Omental fat pad (tissue), 4 donors: Measurements from ENCODE around the gene HNRNPK. TPM values are rescaled to one million over a fixed set of nuclear protein-coding genes. Genes with fewer than 3 reads are reported as not detected.

ENCODE experiments used
- ATAC-seq: fragments of 150-250 bp; one replicate; pipeline ENCODE4 v1.9.1; 2016; ENCODE audit warnings: mild to moderate bottlenecking, moderate library complexity; ENCODE audit not compliant: low FRiP score
- DNase-seq: peaks from one replicate; pipeline ENCODE4 v3.0.0-alpha.2; 2019; ENCODE audit warnings: low spot score
- total RNA-seq, 4 donors: library from RNA; depleted of rRNA; stranded (reverse); fragments of >200 nt; gene quantifications; one replicate each; pipeline ENCODE4 v1.1.0, GENCODE V29; 2016
- TF ChIP-seq, protein P1 (sequence below), 3 donors: fragments of 450-650 bp; IDR thresholded peaks; one replicate each; pipeline ENCODE4 v1.5.1; 2016 to 2017; ENCODE audit warnings: antibody characterized with exemption in 3 of 3, mild to moderate bottlenecking in 3 of 3, moderate library complexity in 2 of 3

HNRNPK gene
- total RNA-seq: 100 to 1,000 TPM; 417 to 565 (median 429) TPM

DNA sequence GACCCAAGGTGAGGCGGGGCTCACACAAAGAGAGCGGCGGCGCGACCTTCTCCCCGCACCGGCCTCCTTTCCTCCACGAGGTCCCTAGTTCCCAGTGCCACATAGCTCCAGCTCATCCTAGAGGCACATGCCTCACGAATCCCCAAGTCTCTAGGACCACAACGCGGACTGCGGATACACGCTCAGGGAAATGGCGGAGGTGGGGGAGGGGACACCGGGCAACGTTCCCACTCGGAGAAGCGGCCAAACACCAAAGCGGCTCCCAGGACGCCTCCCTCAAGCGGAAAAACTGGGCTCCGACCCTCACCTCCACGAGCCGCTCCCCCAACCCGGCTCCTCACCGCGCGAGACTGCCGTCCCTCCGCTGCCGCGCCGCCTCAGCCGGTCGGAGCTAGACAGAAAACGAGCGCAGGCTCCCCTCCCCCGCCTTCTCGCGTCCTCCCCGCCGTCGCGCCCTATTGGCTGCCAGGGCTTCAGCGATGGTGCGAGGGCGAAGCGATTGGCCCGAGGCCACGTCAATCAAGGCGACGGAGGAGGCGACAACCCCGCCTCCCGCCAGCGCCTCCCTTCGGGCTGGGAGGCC is at the start of gene HNRNPK:
TSS of gene HNRNPK (minus strand) at position 404 of the 583 bp plus-strand sequence. CDS start 1,963 bp downstream, outside the sequence.
- TF ChIP-seq, protein P1, sequence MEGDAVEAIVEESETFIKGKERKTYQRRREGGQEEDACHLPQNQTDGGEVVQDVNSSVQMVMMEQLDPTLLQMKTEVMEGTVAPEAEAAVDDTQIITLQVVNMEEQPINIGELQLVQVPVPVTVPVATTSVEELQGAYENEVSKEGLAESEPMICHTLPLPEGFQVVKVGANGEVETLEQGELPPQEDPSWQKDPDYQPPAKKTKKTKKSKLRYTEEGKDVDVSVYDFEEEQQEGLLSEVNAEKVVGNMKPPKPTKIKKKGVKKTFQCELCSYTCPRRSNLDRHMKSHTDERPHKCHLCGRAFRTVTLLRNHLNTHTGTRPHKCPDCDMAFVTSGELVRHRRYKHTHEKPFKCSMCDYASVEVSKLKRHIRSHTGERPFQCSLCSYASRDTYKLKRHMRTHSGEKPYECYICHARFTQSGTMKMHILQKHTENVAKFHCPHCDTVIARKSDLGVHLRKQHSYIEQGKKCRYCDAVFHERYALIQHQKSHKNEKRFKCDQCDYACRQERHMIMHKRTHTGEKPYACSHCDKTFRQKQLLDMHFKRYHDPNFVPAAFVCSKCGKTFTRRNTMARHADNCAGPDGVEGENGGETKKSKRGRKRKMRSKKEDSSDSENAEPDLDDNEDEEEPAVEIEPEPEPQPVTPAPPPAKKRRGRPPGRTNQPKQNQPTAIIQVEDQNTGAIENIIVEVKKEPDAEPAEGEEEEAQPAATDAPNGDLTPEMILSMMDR (IDR thresholded peaks at IDR 0.05): no peak
- DNase-seq (peak; percentile 96), ATAC-seq (peak; percentile 95)

DNA sequence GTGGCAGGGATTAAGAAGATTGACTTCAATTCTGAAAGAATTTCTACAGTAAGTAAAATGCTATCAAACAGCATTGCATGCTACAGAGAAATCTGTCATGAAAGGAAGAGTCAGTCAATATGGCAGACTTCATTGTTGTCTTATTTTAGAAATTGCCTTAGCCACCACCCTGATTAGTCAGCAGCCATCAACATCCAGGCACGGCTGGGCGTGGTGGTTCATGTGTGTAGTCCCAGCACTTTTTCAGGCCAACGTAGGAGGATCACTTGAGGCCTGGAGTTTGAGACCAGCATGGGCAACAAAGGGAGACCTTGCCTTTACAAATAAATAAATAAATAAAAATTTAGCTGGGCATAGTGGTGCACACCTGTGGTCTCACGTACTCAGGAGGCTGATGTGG is 47.2 kb upstream of the HNRNPK start:
- no peak for ATAC-seq
- TF ChIP-seq, protein P1 (IDR thresholded peaks at IDR 0.05): no peak
- no peak for DNase-seq

DNA sequence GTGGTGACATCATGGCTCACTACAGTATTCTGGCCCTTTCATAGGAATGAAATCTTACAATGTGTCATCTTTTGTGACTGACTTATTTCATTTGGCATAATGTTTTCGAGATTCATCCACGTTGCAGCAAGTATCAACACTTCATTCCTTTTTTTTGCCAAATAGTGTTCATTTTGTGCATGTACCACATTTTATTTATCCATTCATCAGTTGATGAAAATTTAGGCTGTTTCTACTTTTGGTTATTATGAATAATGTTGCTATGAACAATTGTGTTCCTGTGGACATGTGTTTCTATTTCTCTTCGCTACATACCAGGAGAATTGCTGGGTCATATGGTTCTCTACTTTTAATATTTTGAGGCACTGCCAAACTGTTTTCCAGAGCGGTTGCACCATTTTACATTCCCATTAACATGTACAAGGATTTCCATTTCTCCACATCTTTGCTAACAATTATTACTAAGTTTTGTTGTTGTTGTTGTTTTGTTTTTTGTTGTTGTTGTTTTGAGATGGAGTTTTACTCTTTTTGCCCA is 44.1 kb upstream of the HNRNPK start:
- TF ChIP-seq, protein P1 (IDR thresholded peaks at IDR 0.05): no peak
- DNase-seq: no peak
- ATAC-seq: no peak

DNA sequence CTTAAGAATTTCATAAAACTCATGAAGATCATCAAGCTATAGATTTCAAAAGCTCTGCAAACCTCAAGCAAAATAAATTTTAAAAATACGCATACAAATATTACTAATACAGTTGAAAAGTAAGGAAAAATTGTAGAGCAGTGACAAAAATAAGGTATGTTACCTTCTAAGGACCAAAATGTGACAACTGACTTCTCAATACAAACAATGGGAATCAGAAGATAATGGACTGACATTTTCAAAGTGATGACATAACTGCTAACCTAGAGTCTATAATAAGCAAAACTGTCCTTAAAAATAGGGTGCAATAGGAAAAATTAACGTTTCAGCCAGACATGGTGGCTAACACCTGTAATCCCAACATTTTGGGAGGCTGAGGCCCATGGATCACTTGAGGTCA is 27.6 kb upstream of the HNRNPK start:
- TF ChIP-seq, protein P1 (IDR thresholded peaks at IDR 0.05): no peak
- DNase-seq (no peak), ATAC-seq (no peak)

DNA sequence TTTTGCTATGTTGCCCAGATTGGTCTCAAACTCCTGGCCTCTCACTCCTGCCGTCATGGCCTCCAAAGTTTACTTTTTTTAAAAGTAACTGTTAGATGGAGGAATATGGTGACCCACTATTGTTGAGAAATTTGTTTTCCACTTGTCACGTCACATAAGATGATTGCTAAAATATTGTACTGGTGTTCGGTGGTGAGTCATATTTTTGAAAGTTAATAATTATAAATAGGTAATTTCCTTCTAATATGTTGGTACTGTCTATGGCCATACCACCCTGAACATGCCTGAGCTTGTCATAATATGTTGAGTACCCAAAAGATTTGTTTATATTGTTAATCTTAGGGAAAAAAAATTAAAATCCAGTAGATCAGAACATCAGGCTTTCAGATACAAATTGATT is 23.2 kb upstream of the HNRNPK start:
- DNase-seq (no peak), ATAC-seq (no peak)
- TF ChIP-seq, protein P1 (IDR thresholded peaks at IDR 0.05): no peak

DNA sequence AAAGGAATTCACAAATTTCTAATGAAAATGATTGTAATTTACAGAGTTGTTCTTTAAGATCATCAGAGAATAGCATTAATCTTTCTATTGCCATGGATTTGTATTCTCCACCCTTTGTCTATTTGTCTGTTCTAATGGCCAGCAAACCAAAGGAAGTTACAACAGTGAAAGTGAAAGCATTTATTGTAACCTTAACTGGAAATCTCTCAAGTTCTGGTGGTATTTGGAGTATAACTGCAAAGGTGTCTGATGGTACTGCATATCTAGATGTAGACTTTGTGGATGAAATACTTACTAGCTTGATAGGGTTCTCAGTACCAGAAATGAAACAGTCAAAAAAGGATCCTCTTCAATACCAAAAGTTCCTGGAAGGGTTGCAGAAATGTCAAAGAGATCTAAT is 22.3 kb upstream of the HNRNPK start:
- no peak for ATAC-seq
- no peak for DNase-seq
- TF ChIP-seq, protein P1 (IDR thresholded peaks at IDR 0.05): no peak

DNA sequence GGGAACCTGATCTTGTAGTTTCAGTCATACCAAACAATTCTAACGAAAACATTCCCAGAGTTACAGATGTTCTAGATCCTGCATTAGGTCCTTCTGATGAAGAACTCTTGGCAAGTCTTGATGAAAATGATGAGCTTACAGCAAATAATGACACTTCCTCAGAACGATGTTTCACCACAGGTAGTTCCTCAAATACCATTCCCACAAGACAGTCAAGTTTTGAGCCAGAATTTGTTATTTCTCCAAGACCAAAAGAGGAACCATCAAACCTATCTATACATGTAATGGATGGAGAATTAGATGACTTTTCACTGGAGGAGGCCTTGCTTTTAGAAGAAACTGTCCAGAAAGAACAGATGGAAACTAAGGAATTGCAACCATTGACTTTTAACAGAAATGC is 21.6 kb upstream of the HNRNPK start:
- DNase-seq (no peak), ATAC-seq (no peak)
- TF ChIP-seq, protein P1 (IDR thresholded peaks at IDR 0.05): no peak
